ENCODE results near the gene LAMC3. TPM values are rescaled to one million over a fixed set of nuclear protein-coding genes. Genes with fewer than 3 reads are reported as not detected.
A peak's percentile ranks its signal among the peaks of the same experiment; 100 is the strongest.

The LAMC3 gene
- total RNA-seq, 1 donor from 2014 or later = 17.8 TPM

GRCh38 chr9:130977811-130978221 lies 31.2 kb upstream of the LAMC3 start:
- DNase-seq (ENCODE audit: low spot score) = no peak

- DNase-seq (ENCODE audit: low spot score) = no peak
Measured at GRCh38 chr9:130979591-130980385, 29.2 kb upstream of the LAMC3 start.

- no peak for DNase-seq (ENCODE audit: low spot score)
Measured at GRCh38 chr9:130980526-130980925, 28.4 kb upstream of the LAMC3 start.

GRCh38 chr9:130981002-130981755 lies 27.8 kb upstream of the LAMC3 start:
- no peak for DNase-seq (ENCODE audit: low spot score)

GRCh38 chr9:130981756-130982137 lies 27.2 kb upstream of the LAMC3 start:
- no peak for DNase-seq (ENCODE audit: low spot score)

- no peak for DNase-seq (ENCODE audit: low spot score)
Measured at GRCh38 chr9:130982636-130983358, 26.2 kb upstream of the LAMC3 start.

- DNase-seq (ENCODE audit: low spot score) = no peak
Measured at GRCh38 chr9:130983359-130983670, 25.7 kb upstream of the LAMC3 start.

- DNase-seq (ENCODE audit: low spot score) = no peak
Measured at GRCh38 chr9:130983970-130984369, 25.0 kb upstream of the LAMC3 start.

GRCh38 chr9:130984521-130984920 lies 24.5 kb upstream of the LAMC3 start:
- DNase-seq (ENCODE audit: low spot score) = no peak

GRCh38 chr9:130985029-130985428 lies 23.9 kb upstream of the LAMC3 start:
- DNase-seq (ENCODE audit: low spot score) = no peak

- DNase-seq (ENCODE audit: low spot score) = no peak
Measured at GRCh38 chr9:130985606-130986162, 23.3 kb upstream of the LAMC3 start.

GRCh38 chr9:130986356-130986965 lies 22.5 kb upstream of the LAMC3 start:
- DNase-seq (ENCODE audit: low spot score) = no peak

GRCh38 chr9:130987054-130987453 lies 21.9 kb upstream of the LAMC3 start:
- no peak for DNase-seq (ENCODE audit: low spot score)

- DNase-seq (ENCODE audit: low spot score) = no peak
Measured at GRCh38 chr9:130987738-130988399, 21.1 kb upstream of the LAMC3 start.

GRCh38 chr9:130988400-130988747 lies 20.6 kb upstream of the LAMC3 start:
- DNase-seq (ENCODE audit: low spot score) = no peak

GRCh38 chr9:130988905-130989304 lies 20.1 kb upstream of the LAMC3 start:
- no peak for DNase-seq (ENCODE audit: low spot score)

GRCh38 chr9:130989391-130989790 lies 19.6 kb upstream of the LAMC3 start:
- no peak for DNase-seq (ENCODE audit: low spot score)

GRCh38 chr9:130989891-130990290 lies 19.1 kb upstream of the LAMC3 start:
- no peak for DNase-seq (ENCODE audit: low spot score)

GRCh38 chr9:130990306-130990977 lies 18.5 kb upstream of the LAMC3 start:
- DNase-seq (ENCODE audit: low spot score) = no peak

- peak; percentile 21 for DNase-seq (ENCODE audit: low spot score)
Measured at GRCh38 chr9:130990978-130991777, 17.8 kb upstream of the LAMC3 start.
